Prostate gland (tissue), 2 donors: Measurements from ENCODE around the gene NEU4. TPM values are rescaled to one million over a fixed set of nuclear protein-coding genes. Genes with fewer than 3 reads are reported as not detected.

Experiments
- DNase-seq: peaks from one replicate; pipeline ENCODE4 v3.0.0-alpha.2; 2019; ENCODE audit warnings: low spot score
- H3K27ac ChIP-seq, 2 donors: fragments of 200-600 bp; sonication (generic); 2 replicates each; pipeline ENCODE4 v1.5.1; 2017 to 2019
- H3K27me3 ChIP-seq: fragments of 200-600 bp; sonication (generic); replicated peaks from 2 replicates; pipeline ENCODE4 v1.5.1; 2019; ENCODE audit not compliant: insufficient read depth
- H3K36me3 ChIP-seq, 2 donors: fragments of 200-600 bp; sonication (generic); 1 replicate in 1 of 2; 2 replicates in 1 of 2; pipeline versions ENCODE4 v1.5.1 to v1.8.1; 2017 to 2019
- H3K4me1 ChIP-seq: fragments of 200-600 bp; sonication (generic); replicated peaks from 2 replicates; pipeline ENCODE4 v1.5.1; 2019
- H3K4me3 ChIP-seq, 2 donors: fragments of 200-600 bp; sonication (generic); 2 replicates each; pipeline ENCODE4 v1.5.1; 2017 to 2019
- H3K9me3 ChIP-seq: fragments of 200-600 bp; sonication (generic); 2 replicates; pipeline ENCODE4 v1.5.1; 2017
- POLR2A ChIP-seq: fragments of 450-650 bp; IDR thresholded peaks from one replicate; pipeline ENCODE4 v1.6.1; 2016; ENCODE audit warnings: antibody characterized with exemption, mild to moderate bottlenecking
- POLR2AphosphoS5 ChIP-seq: sonication (generic); formaldehyde crosslinking; IDR thresholded peaks from one replicate; pipeline ENCODE4 v1.6.1; 2017; ENCODE audit warnings: antibody characterized with exemption
- WGBS: methylation state at CpG from one replicate; pipeline ENCODE4 v1.1.5; 2018; 5-methylcytosine and 5-hydroxymethylcytosine counted together
- intact Hi-C: fragments of 100-400 bp; cut with DNase I; formaldehyde crosslinking; loops from one replicate; pipeline ENCODE4 v1.14.2; 2022
- total RNA-seq, 2 donors: library from RNA; depleted of rRNA; stranded (reverse); fragments of >200 nt; gene quantifications; one replicate each; pipeline ENCODE4 v1.1.0, GENCODE V29; 2016
- TF ChIP-seq, protein P1 (sequence below), 4 experiments: fragments of 200-600 bp in 2 of 4; fragments of 450-650 bp in 2 of 4; sonication (generic) in 2 of 4; IDR thresholded peaks; 1 replicate in 3 of 4; 2 replicates in 1 of 4; pipeline ENCODE4 v1.5.1; 2016 to 2019; ENCODE audit warnings: antibody characterized with exemption in 4 of 4, mild to moderate bottlenecking in 2 of 4, moderate library complexity in 2 of 4

NEU4 gene
- total RNA-seq, 2 donors from 2014 or later: 0.62 TPM; not detected in 1

DNA sequence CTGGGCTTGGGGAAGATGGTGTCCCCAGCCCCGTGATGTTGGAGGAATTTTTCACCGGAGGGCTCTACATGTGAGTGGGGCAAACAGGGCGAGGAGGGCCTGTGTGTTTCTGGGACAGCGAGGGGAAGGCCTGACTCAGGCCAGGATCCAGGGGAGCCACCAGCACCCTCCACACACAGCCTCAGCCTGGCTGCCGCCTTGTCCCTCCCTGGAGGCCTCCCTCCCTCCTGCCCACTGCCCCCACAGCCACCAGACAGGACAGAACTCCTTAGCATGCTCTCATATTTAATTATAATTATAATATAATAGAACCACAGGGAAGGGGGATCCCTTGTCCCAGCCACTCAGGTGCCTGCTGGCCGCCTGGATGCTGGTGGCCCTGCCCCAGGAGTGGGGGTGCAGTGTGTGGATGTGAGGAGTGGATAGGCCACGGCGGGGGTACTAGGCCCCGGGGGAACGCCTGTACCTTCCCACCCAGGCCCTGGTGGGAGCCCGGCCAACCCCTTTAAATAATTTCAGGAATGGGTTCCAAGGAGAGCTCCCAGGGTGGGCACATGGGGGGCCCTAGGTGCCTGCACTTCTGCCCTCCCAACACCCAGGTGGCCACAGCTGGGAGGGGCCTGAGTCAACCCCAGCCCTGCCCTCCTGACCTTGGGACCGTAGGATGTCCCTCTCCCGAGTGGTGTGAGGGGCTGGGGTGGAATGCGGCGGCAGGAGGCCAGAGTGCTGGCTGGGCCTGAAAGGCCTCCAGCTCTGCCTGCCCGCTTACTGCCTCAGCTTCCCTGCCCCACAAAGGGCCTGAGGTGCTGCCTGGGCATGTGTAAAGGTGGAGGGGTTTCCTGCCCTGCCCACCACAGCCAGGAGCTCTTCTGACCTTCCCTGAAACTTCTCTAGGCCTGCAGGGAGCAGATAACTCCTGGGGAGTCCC lies 40.9 kb downstream of the NEU4 start:
- Histone ChIP-seq H3K4me3 (no peak overlapping the region), H3K27ac (no peak overlapping the region), H3K27me3 (no peaks in the 10 kb centered on the region), H3K36me3 (no peaks in the 10 kb centered on the region), H3K4me1 (peaks cover 6% of the 10 kb centered on the region), H3K9me3 (no peaks in the 10 kb centered on the region)
- WGBS: 92% methylated on average over 16 of the region's 16 CpGs
- intact Hi-C loops: no loop called here
- TF ChIP-seq POLR2AphosphoS5: no peak
- TF ChIP-seq POLR2A: no peak
- TF ChIP-seq, protein P1, sequence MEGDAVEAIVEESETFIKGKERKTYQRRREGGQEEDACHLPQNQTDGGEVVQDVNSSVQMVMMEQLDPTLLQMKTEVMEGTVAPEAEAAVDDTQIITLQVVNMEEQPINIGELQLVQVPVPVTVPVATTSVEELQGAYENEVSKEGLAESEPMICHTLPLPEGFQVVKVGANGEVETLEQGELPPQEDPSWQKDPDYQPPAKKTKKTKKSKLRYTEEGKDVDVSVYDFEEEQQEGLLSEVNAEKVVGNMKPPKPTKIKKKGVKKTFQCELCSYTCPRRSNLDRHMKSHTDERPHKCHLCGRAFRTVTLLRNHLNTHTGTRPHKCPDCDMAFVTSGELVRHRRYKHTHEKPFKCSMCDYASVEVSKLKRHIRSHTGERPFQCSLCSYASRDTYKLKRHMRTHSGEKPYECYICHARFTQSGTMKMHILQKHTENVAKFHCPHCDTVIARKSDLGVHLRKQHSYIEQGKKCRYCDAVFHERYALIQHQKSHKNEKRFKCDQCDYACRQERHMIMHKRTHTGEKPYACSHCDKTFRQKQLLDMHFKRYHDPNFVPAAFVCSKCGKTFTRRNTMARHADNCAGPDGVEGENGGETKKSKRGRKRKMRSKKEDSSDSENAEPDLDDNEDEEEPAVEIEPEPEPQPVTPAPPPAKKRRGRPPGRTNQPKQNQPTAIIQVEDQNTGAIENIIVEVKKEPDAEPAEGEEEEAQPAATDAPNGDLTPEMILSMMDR (IDR thresholded peaks at IDR 0.05): no peak
- DNase-seq: no peak

DNA sequence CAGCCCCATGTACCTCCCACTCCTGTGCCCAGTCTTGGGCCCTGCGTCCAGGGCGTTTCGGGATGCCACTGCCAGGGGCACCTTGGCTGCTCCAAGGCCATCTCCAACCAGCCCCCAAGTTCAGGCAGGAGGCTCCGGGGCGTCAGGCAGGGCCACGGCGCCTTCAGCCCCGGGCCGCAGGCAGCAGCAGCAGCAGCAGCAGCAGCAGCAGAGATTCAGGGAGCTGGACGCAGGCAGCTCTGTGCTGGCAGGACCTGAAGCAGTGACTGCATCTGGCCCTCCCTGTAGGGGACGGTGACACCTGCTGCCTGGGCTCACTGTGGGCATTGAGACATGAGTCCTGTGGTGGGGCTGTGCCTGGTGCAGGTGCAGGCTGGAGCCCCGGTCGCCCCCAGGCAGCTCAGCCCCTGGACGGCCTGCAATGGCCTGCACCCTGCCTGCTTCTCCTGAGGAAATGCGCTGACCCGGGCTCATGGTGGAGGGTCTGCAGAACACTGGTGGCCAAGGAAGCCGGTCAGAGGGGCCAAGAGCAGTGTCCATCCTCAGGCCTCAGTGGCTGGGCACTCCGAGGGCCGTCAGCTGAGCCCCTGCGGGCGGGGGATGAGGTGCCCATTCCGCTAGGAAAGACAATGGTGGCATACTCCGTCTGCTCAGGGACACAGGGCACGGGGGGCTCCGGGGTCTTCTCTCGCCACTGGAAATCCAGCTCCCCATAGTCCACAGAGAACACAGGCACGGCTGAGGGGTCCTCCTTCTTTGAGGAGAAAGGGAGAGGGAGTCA lies 41.7 kb downstream of the NEU4 start:
- no peak for DNase-seq
- intact Hi-C loops: no loop called here

DNA sequence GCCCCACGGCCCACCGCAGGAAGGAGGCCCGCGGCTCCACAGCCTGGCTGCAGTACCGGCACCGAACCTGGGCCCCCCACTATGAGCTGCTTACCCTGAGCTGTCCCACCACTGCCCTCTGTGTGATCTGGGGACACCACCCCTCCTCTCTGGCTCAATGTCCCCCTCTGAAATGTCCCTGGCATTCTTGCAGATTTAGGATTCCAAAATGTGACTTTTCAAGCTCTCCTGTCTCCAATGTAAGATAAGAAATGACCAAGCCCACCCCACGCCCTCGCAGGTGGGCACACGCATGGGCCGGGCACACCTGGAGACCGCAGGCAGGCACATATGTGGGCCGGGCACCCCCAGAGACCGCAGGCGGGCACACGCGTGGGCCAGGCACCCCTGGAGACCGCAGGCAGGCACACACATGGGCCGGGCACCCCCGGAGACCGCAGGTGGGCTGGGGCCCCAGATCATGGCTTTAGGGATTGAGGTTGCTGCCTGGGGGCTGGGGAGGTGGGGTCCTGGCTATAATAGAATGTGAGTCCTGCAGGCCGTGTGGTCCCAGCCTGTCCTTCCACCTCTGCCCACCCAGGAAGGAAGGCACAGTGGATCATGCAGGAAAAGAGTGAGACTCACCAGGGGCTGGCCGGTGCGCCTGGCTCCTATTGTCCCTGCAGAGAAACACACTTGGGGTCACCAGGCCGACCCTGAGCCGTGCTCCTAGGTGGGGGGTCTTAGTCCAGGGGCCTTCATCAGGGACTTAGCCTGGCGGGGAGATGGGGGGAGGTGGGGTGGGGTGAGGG lies 42.5 kb downstream of the NEU4 start:
- no peak for DNase-seq
- Histone ChIP-seq H3K4me1 (peaks cover 7% of the 10 kb centered on the region), H3K9me3 (no peaks in the 10 kb centered on the region), H3K36me3 (no peaks in the 10 kb centered on the region), H3K27me3 (no peaks in the 10 kb centered on the region), H3K4me3 (no peak overlapping the region), H3K27ac (no peak overlapping the region)
- TF ChIP-seq POLR2A: no peak
- no peak for TF ChIP-seq POLR2AphosphoS5
- TF ChIP-seq, protein P1 (IDR thresholded peaks at IDR 0.05): no peak
- 92% methylated on average over 26 of the region's 26 CpGs for WGBS
- intact Hi-C loops: no loop called here

More for the DNA sequence above, 41.7 kb downstream of the NEU4 start:
- peaks cover 7% of the 10 kb centered on the region for H3K4me1 ChIP-seq
- H3K27ac ChIP-seq: no peak overlapping the region
- H3K27me3 ChIP-seq: no peaks in the 10 kb centered on the region
- no peak overlapping the region for H3K4me3 ChIP-seq
- TF ChIP-seq, protein P1 (IDR thresholded peaks at IDR 0.05): no peak
- TF ChIP-seq POLR2A (no peak), POLR2AphosphoS5 (no peak)
- 89% methylated on average over 23 of the region's 27 CpGs for WGBS
- no peaks in the 10 kb centered on the region for H3K36me3 ChIP-seq
- no peaks in the 10 kb centered on the region for H3K9me3 ChIP-seq

DNA sequence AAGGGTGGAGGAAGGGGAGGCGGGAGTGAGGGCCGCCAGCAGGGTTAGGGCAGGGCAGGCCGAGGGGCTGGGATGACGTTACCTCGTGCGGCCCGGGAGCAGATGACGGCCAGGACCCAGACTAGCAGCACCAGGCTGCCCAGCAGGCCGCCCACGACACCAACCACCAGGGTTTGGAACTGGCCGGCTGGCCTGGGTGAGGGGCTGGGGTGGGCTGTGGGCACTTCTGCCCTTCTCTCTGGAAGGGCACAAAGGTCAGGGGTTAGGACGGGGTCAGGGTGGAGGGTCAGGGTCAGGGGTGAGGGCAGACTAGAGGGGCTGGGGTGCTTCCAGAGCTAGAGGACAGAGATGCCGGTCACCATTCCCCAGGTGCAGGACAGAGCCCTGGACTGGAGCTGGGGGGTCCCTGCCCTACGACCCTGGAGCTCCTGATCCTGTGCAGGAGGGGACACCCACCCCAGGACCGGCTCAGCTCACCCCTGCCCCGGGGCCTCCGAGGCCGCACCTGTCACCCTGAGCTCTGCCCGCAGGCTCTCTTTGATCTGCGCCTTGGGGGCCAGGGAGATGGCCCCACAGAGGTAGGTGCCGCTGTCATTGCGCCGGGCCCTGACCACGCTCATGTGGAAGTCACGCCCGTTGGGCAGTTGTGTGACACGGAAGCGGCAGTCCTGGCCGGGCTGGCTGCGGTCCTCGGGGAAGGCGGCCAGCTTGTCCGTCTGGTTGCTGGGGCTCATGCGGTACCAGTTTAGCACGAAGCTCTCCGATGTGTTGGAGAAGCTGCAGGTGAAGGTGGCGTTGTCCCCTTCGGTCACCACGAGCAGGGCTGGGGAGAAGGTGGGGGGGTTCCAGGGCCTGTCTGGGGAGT lies 43.4 kb downstream of the NEU4 start:
- DNase-seq: no peak
- intact Hi-C loops: no loop called here
- 95% methylated on average over 39 of the region's 39 CpGs for WGBS

More for the DNA sequence above, 43.4 kb downstream of the NEU4 start:
- Histone ChIP-seq H3K4me3 (no peak overlapping the region), H3K9me3 (no peaks in the 10 kb centered on the region), H3K36me3 (no peaks in the 10 kb centered on the region), H3K4me1 (peaks cover 7% of the 10 kb centered on the region), H3K27me3 (no peaks in the 10 kb centered on the region), H3K27ac (no peak overlapping the region)
- no peak for TF ChIP-seq POLR2AphosphoS5
- TF ChIP-seq POLR2A: no peak
- TF ChIP-seq, protein P1 (IDR thresholded peaks at IDR 0.05): no peak
